A673 (cell line): Measurements from ENCODE around the gene FCRL6.

Experiments used
- EZH2 ChIP-seq: fragments of 200-600 bp; sonication (generic); IDR thresholded peaks from 2 replicates; pipeline ENCODE4 v1.6.1; 2017; ENCODE audit warnings: borderline replicate concordance, low read depth, mild to moderate bottlenecking, mixed read lengths, antibody characterized with exemption, low read length; ENCODE audit not compliant: poor library complexity, severe bottlenecking
- TF ChIP-seq, protein P1 (sequence below): fragments of 300-800, 200-600 bp; sonication (generic); conservative IDR thresholded peaks from 2 replicates; pipeline ENCODE4 v1.5.1; 2017; ENCODE audit warnings: low read depth, mild to moderate bottlenecking, antibody characterized with exemption, low read length, moderate library complexity, mixed read lengths

DNA sequence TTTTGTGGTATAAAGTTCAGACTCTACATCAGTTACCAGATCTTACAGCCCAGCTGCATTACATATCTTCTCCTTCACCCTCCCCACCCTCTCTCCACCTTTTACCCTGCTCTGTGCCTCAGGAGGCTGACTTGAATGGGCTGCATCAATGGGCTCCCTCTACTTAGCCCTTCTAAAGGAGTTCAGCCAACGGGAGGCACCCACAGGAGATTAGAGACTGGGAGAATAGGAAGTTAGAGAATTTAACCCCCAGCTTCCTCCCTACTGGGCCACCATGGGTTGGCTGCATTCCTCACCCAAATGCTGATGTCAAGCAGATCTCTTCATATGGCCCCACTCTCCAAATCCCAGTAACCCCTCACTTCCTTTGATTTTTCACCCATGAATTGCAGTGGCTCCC, 38.5 kb upstream of the FCRL6 start:
- TF ChIP-seq, protein P1, sequence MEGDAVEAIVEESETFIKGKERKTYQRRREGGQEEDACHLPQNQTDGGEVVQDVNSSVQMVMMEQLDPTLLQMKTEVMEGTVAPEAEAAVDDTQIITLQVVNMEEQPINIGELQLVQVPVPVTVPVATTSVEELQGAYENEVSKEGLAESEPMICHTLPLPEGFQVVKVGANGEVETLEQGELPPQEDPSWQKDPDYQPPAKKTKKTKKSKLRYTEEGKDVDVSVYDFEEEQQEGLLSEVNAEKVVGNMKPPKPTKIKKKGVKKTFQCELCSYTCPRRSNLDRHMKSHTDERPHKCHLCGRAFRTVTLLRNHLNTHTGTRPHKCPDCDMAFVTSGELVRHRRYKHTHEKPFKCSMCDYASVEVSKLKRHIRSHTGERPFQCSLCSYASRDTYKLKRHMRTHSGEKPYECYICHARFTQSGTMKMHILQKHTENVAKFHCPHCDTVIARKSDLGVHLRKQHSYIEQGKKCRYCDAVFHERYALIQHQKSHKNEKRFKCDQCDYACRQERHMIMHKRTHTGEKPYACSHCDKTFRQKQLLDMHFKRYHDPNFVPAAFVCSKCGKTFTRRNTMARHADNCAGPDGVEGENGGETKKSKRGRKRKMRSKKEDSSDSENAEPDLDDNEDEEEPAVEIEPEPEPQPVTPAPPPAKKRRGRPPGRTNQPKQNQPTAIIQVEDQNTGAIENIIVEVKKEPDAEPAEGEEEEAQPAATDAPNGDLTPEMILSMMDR = no peak
- TF ChIP-seq EZH2 = no peak
